Activated B cell treated with CpG ODN at 0.5 μM for 24 hours (primary cell): ENCODE data around the gene ACVR1B. TPM values are rescaled to one million over a fixed set of nuclear protein-coding genes. Genes with fewer than 3 reads are reported as not detected.

Experiments used
- ATAC-seq: fragments of 200-7000 bp; cut with Tn5 transposase; one replicate; pipeline ENCODE4 v1.10.0; 2021; ENCODE audit warnings: low read depth, mild to moderate bottlenecking, moderate library complexity
- CTCF ChIA-PET: fragments of 350-600 bp; sonication (Branson Sonifier 250); formaldehyde crosslinking; loops from one replicate; lab custom pipeline; 2021; ENCODE audit warnings: antibody characterized with exemption; lab: Charles Lee
- POLR2A ChIA-PET: fragments of 350-600 bp; sonication (Branson Sonifier 250); formaldehyde crosslinking; loops from one replicate; lab custom pipeline; 2021; ENCODE audit warnings: antibody characterized with exemption; lab: Charles Lee
- DNase-seq: peaks from one replicate; pipeline ENCODE4 v3.0.0; 2022
- H3K27ac Mint-ChIP-seq: one replicate; pipeline ENCODE4 v1.8.0; 2020; ENCODE audit warnings: mixed read lengths
- H3K27me3 Mint-ChIP-seq: one replicate; pipeline ENCODE4 v1.8.0; 2021; ENCODE audit warnings: mixed read lengths
- H3K36me3 Mint-ChIP-seq: one replicate; pipeline ENCODE4 v1.8.0; 2021; ENCODE audit warnings: low read depth, mixed read lengths
- H3K4me1 Mint-ChIP-seq: one replicate; pipeline ENCODE4 v1.8.0; 2021; ENCODE audit warnings: mixed read lengths
- H3K4me3 Mint-ChIP-seq: one replicate; pipeline ENCODE4 v1.8.0; 2020; ENCODE audit warnings: mild to moderate bottlenecking, mixed read lengths
- H3K9me3 Mint-ChIP-seq: one replicate; pipeline ENCODE4 v1.8.0; 2020; ENCODE audit warnings: mixed read lengths
- CTCF ChIP-seq: fragments of 200-600 bp; IDR thresholded peaks from one replicate; pipeline ENCODE4 v1.8.0; 2022; ENCODE audit warnings: antibody characterized with exemption, mild to moderate bottlenecking
- intact Hi-C: fragments of 100-400 bp; cut with micrococcal nuclease; formaldehyde crosslinking; loops from one replicate; pipeline ENCODE4 v1.15.1; 2024
- total RNA-seq: library from RNA; stranded (reverse); gene quantifications from 2 replicates; pipeline ENCODE4 v1.2.3, GENCODE V29; 2022

Gene ACVR1B
- total RNA-seq, 1 donor from 2014 or later = 10.0 TPM

- H3K27me3 Mint-ChIP-seq = no peaks in the 10 kb centered on the region
- POLR2A ChIA-PET = interaction anchor here (10.6 kb wide), 1 partner anchor 11 kb away, joined by 217 read pairs; no protein-coding TSS in a partner anchor
- intact Hi-C loops = no loop called here
- no peak for TF ChIP-seq CTCF
- no peak for DNase-seq
- CTCF ChIA-PET = interaction anchor here (1.4 kb wide), 1 partner anchor 11 kb away, joined by 4 read pairs; no protein-coding TSS in a partner anchor
- H3K4me1 Mint-ChIP-seq = peaks cover 32% of the 10 kb centered on the region
- H3K36me3 Mint-ChIP-seq = peaks cover 63% of the 10 kb centered on the region
- H3K27ac Mint-ChIP-seq = no peak overlapping the region
- no peak overlapping the region for H3K4me3 Mint-ChIP-seq
- no peak for ATAC-seq
- no peaks in the 10 kb centered on the region for H3K9me3 Mint-ChIP-seq
Observed at GRCh38 chr12:52011602-52012214, 60.2 kb downstream of the ACVR1B start.

- intact Hi-C loops = no loop called here
- no peaks in the 10 kb centered on the region for H3K9me3 Mint-ChIP-seq
- no peak overlapping the region for H3K27ac Mint-ChIP-seq
- ATAC-seq (no peak), DNase-seq (no peak)
- peaks cover 25% of the 10 kb centered on the region for H3K4me1 Mint-ChIP-seq
- no peaks in the 10 kb centered on the region for H3K27me3 Mint-ChIP-seq
- no peak for TF ChIP-seq CTCF
- H3K36me3 Mint-ChIP-seq = peaks cover 60% of the 10 kb centered on the region
- no peak overlapping the region for H3K4me3 Mint-ChIP-seq
- ChIA-PET CTCF (interaction anchor here (1.2 kb wide), 2 partner anchors 12 to 20 kb away, joined by 3 to 5 read pairs; no protein-coding TSS in a partner anchor), POLR2A (interaction anchor here (1.1 kb wide), 1 partner anchor 11 kb away, joined by 4 read pairs; no protein-coding TSS in a partner anchor)
Observed at GRCh38 chr12:52013626-52014310, 62.3 kb downstream of the ACVR1B start.

GRCh38 chr12:52014567-52015530, 63.4 kb downstream of the ACVR1B start:
- Mint-ChIP-seq H3K4me1 (peaks cover 17% of the 10 kb centered on the region), H3K36me3 (peaks cover 53% of the 10 kb centered on the region), H3K27me3 (no peaks in the 10 kb centered on the region), H3K9me3 (no peaks in the 10 kb centered on the region), H3K4me3 (no peak overlapping the region), H3K27ac (no peak overlapping the region)
- no peak for DNase-seq
- ChIA-PET POLR2A (interaction anchor here (0.9 to 1.1 kb wide), 2 partner anchors 10 to 37 kb away, joined by 3 to 4 read pairs; partner anchors contain the start of gene NR4A1), CTCF (interaction anchor here (1.1 to 1.2 kb wide), 2 partner anchors 10 to 22 kb away, joined by 3 read pairs; no protein-coding TSS in a partner anchor)
- no peak for TF ChIP-seq CTCF
- intact Hi-C loops = no loop called here
- no peak for ATAC-seq

- Mint-ChIP-seq H3K27ac (no peak overlapping the region), H3K9me3 (no peaks in the 10 kb centered on the region), H3K36me3 (peaks cover 49% of the 10 kb centered on the region), H3K4me3 (no peak overlapping the region), H3K4me1 (peaks cover 23% of the 10 kb centered on the region), H3K27me3 (no peaks in the 10 kb centered on the region)
- ChIA-PET CTCF (interaction anchor here (1.1 to 13.2 kb wide), 2 partner anchors 9 to 22 kb away, joined by 3 to 306 read pairs; partner anchors contain the start of gene TAMALIN), POLR2A (interaction anchor here (0.9 to 1.0 kb wide), 2 partner anchors 9 to 36 kb away, joined by 3 read pairs; partner anchors contain the start of genes NR4A1 and TAMALIN)
- ATAC-seq (no peak), DNase-seq (no peak)
- no peak for TF ChIP-seq CTCF
- intact Hi-C loops = no loop called here
Observed at GRCh38 chr12:52015532-52016041, 64.1 kb downstream of the ACVR1B start.
